IPS-NIHi11 (cell line): ENCODE measurements around the gene ICOS.
A peak's percentile ranks its signal among the peaks of the same experiment; 100 is the strongest.

ENCODE experiments used
- DNase-seq: peaks from one replicate; pipeline ENCODE4 v3.0.0; 2012; ENCODE audit warnings: mixed read lengths, low spot score

Gene ICOS

DNA sequence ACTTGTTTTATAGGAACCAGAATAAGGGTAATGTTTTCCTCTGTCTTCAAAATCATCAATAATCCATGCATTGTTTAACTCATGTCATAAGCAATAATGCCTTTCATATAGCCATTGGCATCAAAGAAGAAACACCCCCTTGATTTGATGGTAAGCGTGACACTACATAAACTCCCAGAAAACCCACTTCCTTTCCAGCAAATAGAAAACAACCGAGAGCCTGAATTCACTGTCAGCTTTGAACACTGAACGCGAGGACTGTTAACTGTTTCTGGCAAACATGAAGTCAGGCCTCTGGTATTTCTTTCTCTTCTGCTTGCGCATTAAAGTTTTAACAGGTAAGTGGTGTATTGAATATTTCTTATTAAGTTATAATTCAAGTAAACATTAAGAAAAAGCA is at the start of gene ICOS:
ICOS (plus strand) TSS at position 229 of the 400 bp plus-strand sequence; CDS start at position 281, 52 bp downstream.
- no peak for DNase-seq

GRCh38 chr2:203887677-203888076 is 48.9 kb upstream of the ICOS start:
- DNase-seq: no peak

DNA sequence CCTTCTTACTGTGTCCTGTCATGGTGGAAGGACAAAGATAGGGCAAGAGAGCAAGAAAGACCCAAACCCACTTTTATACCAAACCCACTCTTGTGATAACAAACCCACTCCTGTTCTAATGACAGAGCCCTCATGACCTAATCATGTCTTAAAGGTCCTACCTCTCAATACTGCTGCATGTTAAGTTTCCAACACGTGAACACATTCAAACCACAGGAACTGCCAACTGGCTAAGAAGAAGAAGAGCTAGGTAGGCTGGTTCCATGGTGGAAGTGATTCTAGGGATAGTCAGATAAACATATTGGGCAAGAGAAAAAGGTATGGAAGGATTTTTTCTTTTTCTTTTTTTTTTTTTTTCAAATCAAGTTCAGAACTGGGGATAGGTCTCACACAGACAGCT is 47.0 kb upstream of the ICOS start:
- no peak for DNase-seq

DNA sequence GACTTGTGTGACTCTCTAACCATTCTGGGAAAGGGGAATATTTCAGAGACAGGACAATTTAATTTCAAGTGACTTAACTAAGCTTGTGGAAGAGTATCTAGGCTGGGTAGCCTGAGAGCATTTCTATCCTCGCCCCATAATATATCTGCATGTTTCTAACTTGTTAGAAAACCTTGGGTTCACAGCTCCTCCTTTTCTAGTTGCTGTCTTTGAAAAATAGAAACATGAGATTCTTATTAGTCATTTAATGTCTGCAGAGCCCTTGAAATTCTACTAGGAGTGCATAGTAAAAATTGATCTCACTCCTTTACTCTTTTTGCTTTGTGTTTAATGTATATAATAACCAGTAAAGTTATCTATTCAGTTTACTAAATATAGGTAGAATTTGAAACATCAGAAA is 46.6 kb upstream of the ICOS start:
- DNase-seq: no peak

DNA sequence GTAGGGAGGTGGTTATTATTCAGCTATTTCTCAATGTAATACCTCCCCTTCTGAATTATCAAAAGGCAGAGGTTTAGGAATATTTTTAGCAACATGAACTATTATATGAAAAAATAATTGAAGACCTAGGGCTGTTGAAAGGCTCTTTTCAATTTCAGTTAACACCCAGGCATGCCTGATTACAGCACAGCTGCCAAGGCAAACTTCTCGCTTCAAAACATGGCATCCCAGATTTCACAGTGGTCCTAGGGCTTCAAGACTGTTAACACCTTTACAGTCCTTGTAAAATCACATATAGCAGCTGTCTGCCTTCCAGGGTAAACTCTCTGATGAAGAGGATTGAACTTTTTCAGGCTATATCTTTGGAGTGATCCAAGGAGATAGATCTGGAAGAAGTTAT is 45.8 kb upstream of the ICOS start:
- no peak for DNase-seq

- no peak for DNase-seq
Observed at GRCh38 chr2:203891474-203891873, 45.1 kb upstream of the ICOS start.

DNA sequence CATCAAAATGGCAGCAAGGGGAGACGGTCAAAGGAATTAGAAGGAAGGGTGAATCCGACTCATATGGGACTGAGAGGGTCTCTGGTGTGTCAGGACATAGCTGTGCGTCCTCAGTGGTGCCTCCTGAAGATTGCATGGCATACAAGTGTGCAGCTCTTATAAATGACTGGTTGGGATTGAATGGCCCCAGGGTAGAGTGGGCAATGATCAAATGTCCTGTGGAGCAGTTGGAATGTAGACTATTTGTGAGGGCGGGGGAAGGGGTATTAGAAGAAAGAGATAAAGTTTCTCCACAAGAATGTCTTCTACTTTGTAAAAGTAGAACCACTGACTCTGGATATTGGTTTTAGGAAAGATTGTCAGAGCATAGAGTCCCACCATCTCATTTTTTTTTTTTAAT is 44.4 kb upstream of the ICOS start:
- no peak for DNase-seq

- no peak for DNase-seq
Observed at GRCh38 chr2:203893401-203893800, 43.2 kb upstream of the ICOS start.

DNA sequence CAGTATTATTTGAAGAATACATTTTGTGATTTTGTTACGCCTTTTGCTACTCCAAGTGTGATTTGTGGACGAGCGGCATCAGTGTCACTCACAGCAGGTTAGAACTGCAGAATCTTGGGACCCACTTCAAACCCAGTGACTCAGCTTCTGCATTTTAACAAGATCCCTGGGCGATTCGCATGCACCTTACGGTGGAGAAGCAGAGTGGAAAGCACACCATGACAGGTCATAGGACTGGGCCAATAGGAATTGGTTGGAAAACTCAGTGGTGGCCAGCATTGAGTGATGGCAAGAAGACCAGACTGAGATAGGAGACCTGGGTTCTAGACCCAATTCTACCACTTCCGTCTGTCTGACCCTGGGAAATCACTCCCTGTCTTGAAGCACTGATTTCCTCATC is 42.7 kb upstream of the ICOS start:
- DNase-seq: no peak

GRCh38 chr2:203894262-203894661 is 42.3 kb upstream of the ICOS start:
- DNase-seq: no peak

GRCh38 chr2:203897544-203897943 is 39.0 kb upstream of the ICOS start:
- no peak for DNase-seq

DNA sequence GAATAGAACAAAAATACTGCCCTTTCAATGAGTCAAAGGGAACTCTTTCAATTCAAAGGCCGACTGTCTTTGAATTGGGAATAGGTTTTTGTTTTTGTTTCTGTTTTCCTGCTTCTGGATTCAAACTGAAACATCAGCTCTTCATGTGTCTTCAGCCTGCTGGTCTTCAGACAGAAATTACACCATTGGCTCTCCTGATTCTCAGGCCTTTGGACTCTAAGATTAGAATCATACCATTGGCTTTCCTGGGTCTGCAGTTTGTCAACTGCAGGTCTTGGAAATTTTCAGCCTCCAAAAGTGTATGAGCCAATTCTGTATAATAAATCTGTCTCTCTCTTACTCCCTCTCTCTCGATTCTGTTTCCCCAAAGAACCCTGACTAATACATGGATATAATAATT is 37.9 kb upstream of the ICOS start:
- no peak for DNase-seq

- DNase-seq: no peak
Observed at GRCh38 chr2:203900253-203900652, 36.3 kb upstream of the ICOS start.

- no peak for DNase-seq
Observed at GRCh38 chr2:203904022-203904421, 32.5 kb upstream of the ICOS start.

DNA sequence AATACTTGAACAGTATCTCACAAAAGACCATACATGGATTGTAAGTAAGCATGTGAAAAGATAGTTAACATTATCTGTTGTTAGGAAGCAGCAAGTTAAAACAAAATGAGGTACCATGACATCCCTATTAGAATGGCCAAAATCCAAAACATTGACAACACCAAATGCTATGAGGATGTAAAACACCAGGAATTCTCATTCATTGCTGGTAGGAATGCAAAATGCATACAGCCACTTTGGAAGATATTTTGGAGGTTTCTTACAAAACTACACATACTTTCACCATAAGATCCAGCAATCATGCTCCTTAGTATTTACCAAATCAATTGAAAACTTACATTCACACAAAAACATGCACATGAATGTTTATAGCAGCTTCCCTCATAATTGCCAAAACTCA is 30.9 kb upstream of the ICOS start:
- DNase-seq: no peak

- DNase-seq: no peak
Observed at GRCh38 chr2:203908066-203908796, 28.3 kb upstream of the ICOS start.

DNA sequence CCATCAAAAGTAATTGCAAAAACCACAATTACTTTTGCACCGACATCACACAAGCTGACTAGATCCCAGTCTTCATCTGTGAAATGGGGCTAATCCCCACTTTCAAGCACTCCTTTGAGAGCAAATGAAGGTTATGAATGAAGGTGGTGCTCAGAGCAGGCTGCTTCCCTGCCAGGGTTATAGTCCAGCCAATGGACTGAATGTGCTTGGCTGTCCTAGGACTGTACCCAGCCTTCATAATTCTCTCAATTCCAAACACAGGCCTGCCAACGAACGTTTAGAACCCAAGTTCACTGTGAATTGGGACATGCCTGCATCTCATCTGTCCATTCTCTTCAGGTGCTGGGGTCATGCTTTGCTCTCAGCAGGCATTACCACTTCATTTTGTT is 27.8 kb upstream of the ICOS start:
- no peak for DNase-seq

GRCh38 chr2:203909261-203909967 is 27.1 kb upstream of the ICOS start:
- peak; percentile 48 for DNase-seq

DNA sequence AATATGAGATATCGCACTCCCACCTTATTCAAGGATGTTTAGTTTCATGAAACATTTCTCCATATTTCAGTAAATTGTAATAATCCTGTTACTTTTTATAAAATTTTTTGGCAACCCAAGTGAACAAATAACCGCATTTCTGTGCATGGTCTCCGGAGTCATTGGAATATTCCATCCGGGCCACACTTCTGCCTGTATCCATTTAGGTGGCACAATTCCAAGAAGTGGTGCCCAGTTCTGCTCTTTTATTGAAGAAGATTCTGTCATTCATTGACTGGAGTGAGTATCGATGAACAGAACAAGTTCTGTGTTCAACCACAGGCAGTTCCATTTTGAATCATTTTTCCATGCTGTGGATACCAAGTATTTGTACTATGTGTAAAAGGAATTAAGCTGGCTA is 26.6 kb upstream of the ICOS start:
- no peak for DNase-seq

GRCh38 chr2:203913947-203914346 is 22.6 kb upstream of the ICOS start:
- DNase-seq: peak; percentile 62

DNA sequence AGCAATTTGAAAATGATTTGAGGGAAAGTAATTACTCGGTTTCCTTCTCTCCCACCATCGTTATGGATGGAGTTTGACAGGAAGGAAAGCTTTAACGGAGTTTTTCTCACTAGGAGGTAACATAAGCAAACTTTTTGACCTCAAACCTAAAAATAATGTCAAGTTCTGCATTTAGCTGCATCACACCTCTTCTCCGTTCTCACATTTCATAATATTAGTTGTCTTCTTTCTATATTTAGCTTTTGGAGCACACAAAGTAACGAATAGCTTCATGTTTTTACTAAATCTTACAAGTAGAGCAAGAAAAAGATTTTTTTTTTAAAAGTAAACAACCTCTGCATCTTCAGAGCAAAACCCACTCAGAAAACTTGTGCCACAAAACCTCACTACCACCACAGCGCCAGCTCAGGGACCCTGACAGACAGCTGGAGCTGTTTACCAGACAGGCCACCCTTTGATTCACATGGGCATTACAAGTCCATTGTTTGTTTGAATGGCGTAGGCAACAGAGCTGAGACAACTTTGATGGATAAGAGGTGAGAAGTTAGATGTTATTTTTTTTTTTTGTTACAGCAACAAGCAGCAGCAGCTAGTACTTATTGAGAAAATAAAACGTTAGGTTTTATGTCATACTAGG is 21.9 kb upstream of the ICOS start:
- no peak for DNase-seq

DNA sequence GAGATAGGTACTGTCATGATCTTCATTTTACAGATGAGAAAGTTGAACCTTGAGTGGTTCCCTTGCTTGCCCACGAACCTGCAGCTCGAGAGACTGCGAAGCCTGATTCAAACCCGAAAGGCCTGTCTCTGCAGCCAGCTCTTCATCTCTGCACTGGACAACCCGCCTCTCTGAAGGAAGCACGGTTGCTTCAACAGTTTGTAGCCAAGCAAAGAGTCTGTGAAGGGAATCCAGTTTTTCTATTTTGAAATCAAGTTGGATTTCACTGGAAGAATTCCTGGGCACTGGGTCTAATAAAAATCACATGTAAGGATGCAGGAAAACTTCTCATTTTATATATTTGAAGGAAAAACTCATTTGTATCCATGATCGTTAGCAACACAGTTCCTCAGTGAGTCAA is 21.3 kb upstream of the ICOS start:
- no peak for DNase-seq

DNA sequence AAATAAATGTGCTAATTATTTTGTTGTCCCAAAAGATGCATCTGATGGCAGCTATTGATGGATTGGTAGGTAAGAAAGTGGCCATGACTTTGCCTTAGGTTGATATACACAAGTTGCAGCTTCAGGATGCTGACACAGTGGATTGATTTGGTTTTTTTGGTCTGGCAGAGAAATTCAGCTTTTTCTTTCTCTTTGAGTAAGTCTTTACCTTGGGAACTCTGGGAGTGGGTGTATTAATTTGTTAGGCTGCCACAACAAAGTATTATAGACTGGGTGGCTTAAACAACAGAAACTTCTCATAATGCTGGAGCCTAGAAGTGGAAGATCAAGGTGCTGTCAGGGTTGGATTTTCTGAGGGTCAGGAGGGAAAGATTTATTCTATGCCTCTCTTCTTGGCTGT is 19.8 kb upstream of the ICOS start:
- DNase-seq: no peak
